HepG2 (cell line): ENCODE data around the gene STAT6. TPM values are rescaled to one million over a fixed set of nuclear protein-coding genes. Genes with fewer than 3 reads are reported as not detected.

Experiments used
- ATAD3A ChIP-seq: sonication (generic); formaldehyde crosslinking; IDR thresholded peaks from 2 replicates; pipeline ENCODE4 v1.4.0; 2020; ENCODE audit warnings: missing genetic modification reagents
- ATF1 ChIP-seq: IDR thresholded peaks from 2 replicates; pipeline ENCODE4 v1.6.1; 2016; ENCODE audit warnings: mild to moderate bottlenecking, control low read depth
- ELF3 ChIP-seq: IDR thresholded peaks from 2 replicates; pipeline ENCODE4 v1.6.1; 2016; ENCODE audit warnings: missing genetic modification reagents, missing compliant biosample characterization
- ESRRA ChIP-seq: sonication (generic); formaldehyde crosslinking; IDR thresholded peaks from 2 replicates; pipeline ENCODE4 v1.5.1; 2020; ENCODE audit warnings: mild to moderate bottlenecking, low read depth, missing genetic modification reagents
- GTF3A ChIP-seq: sonication (generic); formaldehyde crosslinking; conservative IDR thresholded peaks from 2 replicates; pipeline ENCODE4 v1.4.0; 2020; ENCODE audit warnings: mild to moderate bottlenecking, missing genetic modification reagents
- MYC ChIP-seq: sonication (generic); formaldehyde crosslinking; IDR thresholded peaks from 2 replicates; pipeline ENCODE4 v1.9.0; 2021; ENCODE audit warnings: missing genetic modification reagents, borderline replicate concordance
- STAG1 ChIP-seq: sonication (generic); formaldehyde crosslinking; IDR thresholded peaks from 2 replicates; pipeline ENCODE4 v1.4.0; 2020; ENCODE audit warnings: missing genetic modification reagents
- ZBTB1 ChIP-seq: sonication (generic); formaldehyde crosslinking; IDR thresholded peaks from 2 replicates; pipeline ENCODE4 v1.4.0; 2020; ENCODE audit warnings: missing genetic modification reagents, borderline replicate concordance
- ZNF607 ChIP-seq: sonication (generic); formaldehyde crosslinking; IDR thresholded peaks from 2 replicates; pipeline ENCODE4 v1.5.1; 2020; ENCODE audit warnings: missing genetic modification reagents, mild to moderate bottlenecking, borderline replicate concordance
- ZNF629 ChIP-seq: sonication (generic); formaldehyde crosslinking; conservative IDR thresholded peaks from 2 replicates; pipeline ENCODE4 v1.5.0; 2020; ENCODE audit warnings: missing genetic modification reagents
- ZNF670 ChIP-seq: sonication (generic); formaldehyde crosslinking; IDR thresholded peaks from 2 replicates; pipeline ENCODE4 v1.8.0; 2022; ENCODE audit warnings: mild to moderate bottlenecking, missing genetic modification reagents, borderline replicate concordance
- ZNF773 ChIP-seq: sonication (generic); formaldehyde crosslinking; IDR thresholded peaks from 2 replicates; pipeline ENCODE4 v1.4.0; 2020; ENCODE audit warnings: missing genetic modification reagents, borderline replicate concordance
- ZNF776 ChIP-seq: sonication (generic); formaldehyde crosslinking; IDR thresholded peaks from 2 replicates; pipeline ENCODE4 v1.4.0; 2020; ENCODE audit warnings: mild to moderate bottlenecking, missing genetic modification reagents
- ZNF782 ChIP-seq: sonication (generic); formaldehyde crosslinking; IDR thresholded peaks from 2 replicates; pipeline ENCODE4 v1.4.0; 2020; ENCODE audit warnings: missing genetic modification reagents, mild to moderate bottlenecking, borderline replicate concordance
- polyA plus RNA-seq, 8 experiments: library from polyadenylated mRNA; depleted of rRNA in 3 of 8; stranded (reverse) in 7 of 8; unstranded in 1 of 8; fragments of >200 nt; fragmentation: Illumina TruSeq in 4 of 8; extraction: Trizol in 4 of 8; gene quantifications; 2 replicates each; pipeline versions ENCODE4 v1.2.1 to v1.2.3, GENCODE V29; 2011 to 2016; ENCODE audit warnings: low read depth in 4 of 8, missing spikeins in 1 of 8, mixed read lengths in 1 of 8; ENCODE audit not compliant: insufficient read depth in 1 of 8
- total RNA-seq, 5 experiments: library from RNA; depleted of rRNA; stranded (reverse); fragments of >200 nt; fragmentation: Illumina TruSeq; extraction: Trizol; gene quantifications; 2 replicates each; pipeline ENCODE4 v1.2.3, GENCODE V29; 2016; ENCODE audit warnings: low read depth in 1 of 5
- TF ChIP-seq, protein P1 (sequence below): sonication (generic); formaldehyde crosslinking; IDR thresholded peaks from 2 replicates; pipeline ENCODE4 v1.4.0; 2020; ENCODE audit warnings: missing genetic modification reagents, borderline replicate concordance
- TF ChIP-seq, protein P2 (sequence below): IDR thresholded peaks from 2 replicates; pipeline ENCODE4 v1.6.1; 2016; ENCODE audit warnings: mild to moderate bottlenecking, missing biosample characterization, missing genetic modification reagents
- TF ChIP-seq, protein P3 (sequence below), 2 experiments: sonication (generic) in 1 of 2; formaldehyde crosslinking in 1 of 2; IDR thresholded peaks; 2 replicates each; pipeline versions ENCODE4 v1.4.0 to v1.6.1; 2018 to 2020; ENCODE audit warnings: missing genetic modification reagents in 2 of 2, borderline replicate concordance in 1 of 2, low read depth in 1 of 2, mild to moderate bottlenecking in 1 of 2, missing biosample characterization in 1 of 2
- TF ChIP-seq, protein P4 (sequence below): sonication (generic); formaldehyde crosslinking; IDR thresholded peaks from 2 replicates; pipeline ENCODE4 v1.4.0; 2020; ENCODE audit warnings: missing genetic modification reagents
- TF ChIP-seq, protein P5 (sequence below): sonication (generic); formaldehyde crosslinking; IDR thresholded peaks from 2 replicates; pipeline ENCODE4 v1.8.0; 2022; ENCODE audit warnings: mild to moderate bottlenecking, missing genetic modification reagents

STAT6 gene
- total and polyA plus RNA-seq, 2 of the 13 experiments (the other 11 are each of a cell fraction or from before 2014, with no cell fraction given): 28.0 to 62.2 TPM

DNA sequence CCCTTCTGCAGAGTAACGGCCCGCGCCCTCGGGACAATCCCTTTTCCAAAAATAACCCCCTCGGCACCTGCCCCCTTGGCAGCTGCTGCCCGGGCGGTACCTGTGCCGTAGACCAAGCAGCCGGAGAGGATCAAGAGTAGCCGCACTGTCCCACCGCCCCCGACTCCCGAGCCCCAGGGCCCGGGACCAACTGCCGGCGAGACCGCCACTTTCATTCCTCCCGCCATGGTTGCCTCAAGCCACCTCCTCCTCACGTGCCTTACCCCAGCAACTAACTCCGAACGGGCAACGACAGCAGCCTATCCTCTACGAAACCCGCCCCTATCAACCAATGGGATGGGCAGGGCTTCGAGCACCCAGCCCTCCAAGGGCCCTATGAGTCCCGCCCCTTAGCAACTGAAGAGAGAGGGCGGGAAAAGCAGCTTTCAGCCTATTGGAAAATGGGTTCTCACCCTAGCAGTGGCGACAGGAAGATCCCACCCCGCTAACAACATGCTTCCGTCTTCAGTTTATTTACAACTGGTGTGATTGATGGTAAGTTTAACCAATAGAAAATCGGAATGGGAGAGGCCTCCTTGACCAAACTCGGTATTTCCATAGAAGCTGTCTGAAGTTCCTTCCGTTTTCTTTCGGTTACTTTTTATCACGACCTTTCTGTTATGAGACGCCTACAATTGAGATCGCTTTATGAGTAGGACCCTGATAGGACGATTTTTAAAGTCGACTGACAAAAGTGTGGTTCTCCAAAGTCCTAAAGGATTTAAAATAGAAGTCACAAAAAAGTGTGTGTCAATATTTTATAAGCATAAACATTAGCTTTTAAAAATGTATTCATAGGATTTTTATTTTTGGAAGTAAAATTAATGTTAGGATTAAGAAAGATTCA, 32.4 kb downstream of the STAT6 start, which contains the start of gene NEMP1 (continued):
- TF ChIP-seq, protein P1, sequence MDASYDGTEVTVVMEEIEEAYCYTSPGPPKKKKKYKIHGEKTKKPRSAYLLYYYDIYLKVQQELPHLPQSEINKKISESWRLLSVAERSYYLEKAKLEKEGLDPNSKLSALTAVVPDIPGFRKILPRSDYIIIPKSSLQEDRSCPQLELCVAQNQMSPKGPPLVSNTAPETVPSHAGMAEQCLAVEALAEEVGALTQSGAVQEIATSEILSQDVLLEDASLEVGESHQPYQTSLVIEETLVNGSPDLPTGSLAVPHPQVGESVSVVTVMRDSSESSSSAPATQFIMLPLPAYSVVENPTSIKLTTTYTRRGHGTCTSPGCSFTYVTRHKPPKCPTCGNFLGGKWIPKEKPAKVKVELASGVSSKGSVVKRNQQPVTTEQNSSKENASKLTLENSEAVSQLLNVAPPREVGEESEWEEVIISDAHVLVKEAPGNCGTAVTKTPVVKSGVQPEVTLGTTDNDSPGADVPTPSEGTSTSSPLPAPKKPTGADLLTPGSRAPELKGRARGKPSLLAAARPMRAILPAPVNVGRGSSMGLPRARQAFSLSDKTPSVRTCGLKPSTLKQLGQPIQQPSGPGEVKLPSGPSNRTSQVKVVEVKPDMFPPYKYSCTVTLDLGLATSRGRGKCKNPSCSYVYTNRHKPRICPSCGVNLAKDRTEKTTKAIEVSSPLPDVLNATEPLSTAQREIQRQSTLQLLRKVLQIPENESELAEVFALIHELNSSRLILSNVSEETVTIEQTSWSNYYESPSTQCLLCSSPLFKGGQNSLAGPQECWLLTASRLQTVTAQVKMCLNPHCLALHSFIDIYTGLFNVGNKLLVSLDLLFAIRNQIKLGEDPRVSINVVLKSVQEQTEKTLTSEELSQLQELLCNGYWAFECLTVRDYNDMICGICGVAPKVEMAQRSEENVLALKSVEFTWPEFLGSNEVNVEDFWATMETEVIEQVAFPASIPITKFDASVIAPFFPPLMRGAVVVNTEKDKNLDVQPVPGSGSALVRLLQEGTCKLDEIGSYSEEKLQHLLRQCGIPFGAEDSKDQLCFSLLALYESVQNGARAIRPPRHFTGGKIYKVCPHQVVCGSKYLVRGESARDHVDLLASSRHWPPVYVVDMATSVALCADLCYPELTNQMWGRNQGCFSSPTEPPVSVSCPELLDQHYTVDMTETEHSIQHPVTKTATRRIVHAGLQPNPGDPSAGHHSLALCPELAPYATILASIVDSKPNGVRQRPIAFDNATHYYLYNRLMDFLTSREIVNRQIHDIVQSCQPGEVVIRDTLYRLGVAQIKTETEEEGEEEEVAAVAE (CRISPR knock-in tag): 0 out of 2 replicates have a peak, but pooled peaks have one; percentile 46
- TF ChIP-seq ZNF776 (CRISPR knock-in tag) (no peak), ELF3 (no peak; the same call in 1 of the 2 replicates), ATAD3A (no peak), GTF3A (CRISPR knock-in tag) (no peak), ZBTB1 (CRISPR knock-in tag) (no peak), ZNF629 (CRISPR knock-in tag) (no peak), ZNF670 (CRISPR knock-in tag) (no peak), ESRRA (CRISPR knock-in tag) (peak; percentile 44; the same call in 1 of the 2 replicates), ZNF607 (CRISPR knock-in tag) (no peak), ATF1 (CRISPR knock-in tag) (peak; percentile 72), ZNF773 (CRISPR knock-in tag) (no peak), MYC (CRISPR knock-in tag) (peak; percentile 43; the same call in 1 of the 2 replicates), STAG1 (CRISPR knock-in tag) (no peak), ZNF782 (CRISPR knock-in tag) (no peak)
- TF ChIP-seq, protein P2, sequence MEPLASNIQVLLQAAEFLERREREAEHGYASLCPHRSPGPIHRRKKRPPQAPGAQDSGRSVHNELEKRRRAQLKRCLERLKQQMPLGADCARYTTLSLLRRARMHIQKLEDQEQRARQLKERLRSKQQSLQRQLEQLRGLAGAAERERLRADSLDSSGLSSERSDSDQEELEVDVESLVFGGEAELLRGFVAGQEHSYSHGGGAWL: peak; percentile 76; the same call in 1 of the 2 replicates
- TF ChIP-seq, protein P3, sequence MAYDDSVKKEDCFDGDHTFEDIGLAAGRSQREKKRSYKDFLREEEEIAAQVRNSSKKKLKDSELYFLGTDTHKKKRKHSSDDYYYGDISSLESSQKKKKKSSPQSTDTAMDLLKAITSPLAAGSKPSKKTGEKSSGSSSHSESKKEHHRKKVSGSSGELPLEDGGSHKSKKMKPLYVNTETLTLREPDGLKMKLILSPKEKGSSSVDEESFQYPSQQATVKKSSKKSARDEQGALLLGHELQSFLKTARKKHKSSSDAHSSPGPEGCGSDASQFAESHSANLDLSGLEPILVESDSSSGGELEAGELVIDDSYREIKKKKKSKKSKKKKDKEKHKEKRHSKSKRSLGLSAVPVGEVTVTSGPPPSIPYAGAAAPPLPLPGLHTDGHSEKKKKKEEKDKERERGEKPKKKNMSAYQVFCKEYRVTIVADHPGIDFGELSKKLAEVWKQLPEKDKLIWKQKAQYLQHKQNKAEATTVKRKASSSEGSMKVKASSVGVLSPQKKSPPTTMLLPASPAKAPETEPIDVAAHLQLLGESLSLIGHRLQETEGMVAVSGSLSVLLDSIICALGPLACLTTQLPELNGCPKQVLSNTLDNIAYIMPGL (CRISPR knock-in tag; IDR thresholded peaks at IDR 0.05; ENCODE audit: borderline replicate concordance in 1 of 2, low read depth in 1 of 2): peak; percentile 17 to 35; a peak in 1 of 4 replicates
- TF ChIP-seq, protein P4, sequence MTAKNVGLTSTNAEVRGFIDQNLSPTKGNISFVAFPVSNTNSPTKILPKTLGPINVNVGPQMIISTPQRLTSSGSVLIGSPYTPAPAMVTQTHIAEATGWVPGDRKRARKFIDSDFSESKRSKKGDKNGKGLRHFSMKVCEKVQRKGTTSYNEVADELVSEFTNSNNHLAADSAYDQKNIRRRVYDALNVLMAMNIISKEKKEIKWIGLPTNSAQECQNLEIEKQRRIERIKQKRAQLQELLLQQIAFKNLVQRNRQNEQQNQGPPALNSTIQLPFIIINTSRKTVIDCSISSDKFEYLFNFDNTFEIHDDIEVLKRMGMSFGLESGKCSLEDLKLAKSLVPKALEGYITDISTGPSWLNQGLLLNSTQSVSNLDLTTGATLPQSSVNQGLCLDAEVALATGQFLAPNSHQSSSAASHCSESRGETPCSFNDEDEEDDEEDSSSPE: peak; percentile 98
- TF ChIP-seq, protein P5, sequence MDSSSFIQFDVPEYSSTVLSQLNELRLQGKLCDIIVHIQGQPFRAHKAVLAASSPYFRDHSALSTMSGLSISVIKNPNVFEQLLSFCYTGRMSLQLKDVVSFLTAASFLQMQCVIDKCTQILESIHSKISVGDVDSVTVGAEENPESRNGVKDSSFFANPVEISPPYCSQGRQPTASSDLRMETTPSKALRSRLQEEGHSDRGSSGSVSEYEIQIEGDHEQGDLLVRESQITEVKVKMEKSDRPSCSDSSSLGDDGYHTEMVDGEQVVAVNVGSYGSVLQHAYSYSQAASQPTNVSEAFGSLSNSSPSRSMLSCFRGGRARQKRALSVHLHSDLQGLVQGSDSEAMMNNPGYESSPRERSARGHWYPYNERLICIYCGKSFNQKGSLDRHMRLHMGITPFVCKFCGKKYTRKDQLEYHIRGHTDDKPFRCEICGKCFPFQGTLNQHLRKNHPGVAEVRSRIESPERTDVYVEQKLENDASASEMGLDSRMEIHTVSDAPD (CRISPR knock-in tag): no peak
